Measurements from ENCODE around the gene IFNB1.

DNA sequence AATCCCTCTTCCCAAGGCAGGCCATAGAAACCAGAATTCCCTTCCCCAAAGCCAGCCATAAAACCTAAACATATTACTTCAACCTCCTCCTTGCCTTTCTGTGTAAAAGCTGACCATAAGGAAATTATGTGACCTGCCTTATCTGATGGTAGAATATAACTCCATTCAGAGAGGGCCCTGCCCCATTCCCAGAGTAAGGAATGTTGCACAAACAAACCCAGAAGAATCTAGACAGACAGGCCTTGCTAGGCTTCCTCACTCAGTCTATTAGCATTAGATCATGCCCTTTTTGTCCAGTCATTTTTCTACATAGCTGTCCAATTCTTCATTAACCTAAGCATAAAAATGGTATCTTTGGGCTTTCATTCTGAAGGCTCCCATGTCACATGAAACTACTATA, 17.8 kb upstream of the IFNB1 start:
- TF ChIP-seq EP300 (IDR thresholded peaks at IDR 0.05) (no peak), POLR2A (IDR thresholded peaks at IDR 0.05) (no peak)
- TF ChIP-seq, protein P1, sequence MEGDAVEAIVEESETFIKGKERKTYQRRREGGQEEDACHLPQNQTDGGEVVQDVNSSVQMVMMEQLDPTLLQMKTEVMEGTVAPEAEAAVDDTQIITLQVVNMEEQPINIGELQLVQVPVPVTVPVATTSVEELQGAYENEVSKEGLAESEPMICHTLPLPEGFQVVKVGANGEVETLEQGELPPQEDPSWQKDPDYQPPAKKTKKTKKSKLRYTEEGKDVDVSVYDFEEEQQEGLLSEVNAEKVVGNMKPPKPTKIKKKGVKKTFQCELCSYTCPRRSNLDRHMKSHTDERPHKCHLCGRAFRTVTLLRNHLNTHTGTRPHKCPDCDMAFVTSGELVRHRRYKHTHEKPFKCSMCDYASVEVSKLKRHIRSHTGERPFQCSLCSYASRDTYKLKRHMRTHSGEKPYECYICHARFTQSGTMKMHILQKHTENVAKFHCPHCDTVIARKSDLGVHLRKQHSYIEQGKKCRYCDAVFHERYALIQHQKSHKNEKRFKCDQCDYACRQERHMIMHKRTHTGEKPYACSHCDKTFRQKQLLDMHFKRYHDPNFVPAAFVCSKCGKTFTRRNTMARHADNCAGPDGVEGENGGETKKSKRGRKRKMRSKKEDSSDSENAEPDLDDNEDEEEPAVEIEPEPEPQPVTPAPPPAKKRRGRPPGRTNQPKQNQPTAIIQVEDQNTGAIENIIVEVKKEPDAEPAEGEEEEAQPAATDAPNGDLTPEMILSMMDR (IDR thresholded peaks at IDR 0.05): no peak
